Liver (tissue), 9 donors: ENCODE data around the gene AFAP1L2. TPM values are rescaled to one million over a fixed set of nuclear protein-coding genes. Genes with fewer than 3 reads are reported as not detected.

ENCODE experiments used
- DNase-seq: peaks from one replicate; pipeline ENCODE4 v3.0.0-alpha.2; 2017; ENCODE audit warnings: low spot score
- H3K27ac ChIP-seq, 2 donors: one replicate each; pipeline ENCODE4 v1.7.0; 2013; ENCODE audit warnings: inconsistent platforms in 2 of 2, low read length in 2 of 2, control low read depth in 1 of 2, low read depth in 1 of 2, mild to moderate bottlenecking in 1 of 2
- H3K27me3 ChIP-seq, 4 donors: one replicate each; pipeline versions ENCODE4 v1.6.1 to v1.7.0; 2013; ENCODE audit warnings: low read length in 3 of 4, inconsistent platforms in 1 of 4, mild to moderate bottlenecking in 1 of 4, moderate library complexity in 1 of 4; ENCODE audit not compliant: control insufficient read depth in 4 of 4, insufficient read depth in 4 of 4
- H3K36me3 ChIP-seq, 4 donors: one replicate each; pipeline versions ENCODE4 v1.6.1 to v1.7.0; 2013; ENCODE audit warnings: low read length in 3 of 4, mild to moderate bottlenecking in 3 of 4, low read depth in 1 of 4, moderate library complexity in 1 of 4; ENCODE audit not compliant: control insufficient read depth in 4 of 4, insufficient read depth in 3 of 4
- H3K4me1 ChIP-seq, 4 donors: one replicate each; pipeline versions ENCODE4 v1.6.1 to v1.7.0; 2013; ENCODE audit warnings: low read length in 3 of 4, mild to moderate bottlenecking in 3 of 4, moderate library complexity in 1 of 4; ENCODE audit not compliant: control insufficient read depth in 4 of 4, insufficient read depth in 4 of 4
- H3K4me3 ChIP-seq, 3 donors: one replicate each; pipeline versions ENCODE4 v1.6.1 to v1.7.0; 2013; ENCODE audit warnings: low read length in 3 of 3, control low read depth in 1 of 3, low read depth in 1 of 3, mild to moderate bottlenecking in 1 of 3
- H3K9ac ChIP-seq, 2 donors: one replicate each; pipeline ENCODE4 v1.7.0; 2013; ENCODE audit warnings: low read length in 2 of 2, mild to moderate bottlenecking in 2 of 2, moderate library complexity in 2 of 2, control low read depth in 1 of 2, low read depth in 1 of 2
- H3K9me3 ChIP-seq, 4 donors: one replicate each; pipeline versions ENCODE4 v1.6.1 to v1.7.0; 2013; ENCODE audit warnings: low read length in 3 of 4; ENCODE audit not compliant: control insufficient read depth in 4 of 4
- CTCF ChIP-seq: fragments of 150-350 bp; IDR thresholded peaks from 2 replicates; pipeline ENCODE4 v1.5.1; 2017; ENCODE audit warnings: improper control_type of control experiment, low read depth, low read length; ENCODE audit not compliant: missing input control
- FOXA2 ChIP-seq: IDR thresholded peaks from 2 replicates; pipeline ENCODE4 v1.6.1; 2016; ENCODE audit warnings: antibody characterized with exemption
- HNF4A ChIP-seq, 2 donors: conservative IDR thresholded peaks; 2 replicates each; pipeline ENCODE4 v1.6.1; 2016; ENCODE audit warnings: antibody characterized with exemption in 2 of 2, mild to moderate bottlenecking in 2 of 2
- MAX ChIP-seq: IDR thresholded peaks from 2 replicates; pipeline ENCODE4 v1.6.1; 2016; ENCODE audit warnings: antibody characterized with exemption
- RAD21 ChIP-seq, 2 donors: IDR thresholded peaks; 2 replicates each; pipeline ENCODE4 v1.6.1; 2016; ENCODE audit warnings: antibody characterized with exemption in 2 of 2, mild to moderate bottlenecking in 2 of 2
- REST ChIP-seq: IDR thresholded peaks from 2 replicates; pipeline ENCODE4 v1.6.1; 2016; ENCODE audit warnings: antibody characterized with exemption, mild to moderate bottlenecking
- ZBTB33 ChIP-seq: IDR thresholded peaks from 2 replicates; pipeline ENCODE4 v1.6.1; 2016; ENCODE audit warnings: antibody characterized with exemption
- WGBS: extraction: QIAGEN DNeasy Blood & Tissue Kit; methylation state at CpG from one replicate; pipeline ENCODE4 v1.1.7; 2013; 5-methylcytosine and 5-hydroxymethylcytosine counted together
- polyA plus RNA-seq, 2 donors: library from polyadenylated mRNA; stranded (reverse) in 1 of 2; unstranded in 1 of 2; fragments of 200-250 nt in 1 of 2; fragments of >200 nt in 1 of 2; fragmentation: Nextera tagmentation in 1 of 2; extraction: Ambion mirVana in 1 of 2; gene quantifications; one replicate each; pipeline versions ENCODE4 v1.2.1 to v1.2.3, GENCODE V29; 2013 to 2015
- total RNA-seq, 2 donors: library from RNA; depleted of rRNA; stranded (reverse); fragments of >200 nt; gene quantifications; one replicate each; pipeline ENCODE4 v1.2.3, GENCODE V29; 2014
- donor health status: healthy.
- donor health status: healthy.
- donor health status: healthy.
- donor health status: healthy.
- donor health status: healthy.

The AFAP1L2 gene
- total and polyA plus RNA-seq, 4 donors: 0.53 to 1.8 (median 1.3) TPM

GRCh38 chr10:114252092-114252491, 152.2 kb downstream of the AFAP1L2 start:
- Histone ChIP-seq H3K4me1 (no peaks in the 10 kb centered on the region), H3K27ac (no peak overlapping the region), H3K36me3 (no peaks in the 10 kb centered on the region), H3K9ac (no peak overlapping the region), H3K27me3 (no peaks in the 10 kb centered on the region), H3K4me3 (no peak overlapping the region), H3K9me3 (no peaks in the 10 kb centered on the region)
- DNase-seq: no peak
- TF ChIP-seq REST (no peak), FOXA2 (no peak), ZBTB33 (no peak)
- WGBS: 94% methylated on average over 5 of the region's 5 CpGs

- no peak overlapping the region for H3K9ac ChIP-seq
- no peak for TF ChIP-seq ZBTB33
- no peak for TF ChIP-seq FOXA2
- peak in 1 of 2 donors; percentile 5 for TF ChIP-seq HNF4A (conservative IDR thresholded peaks at IDR 0.05)
- no peaks in the 10 kb centered on the region for H3K36me3 ChIP-seq
- no peak for DNase-seq
- 98% methylated on average over 1 of the region's 1 CpG for WGBS
- no peak overlapping the region for H3K4me3 ChIP-seq
- no peaks in the 10 kb centered on the region for H3K9me3 ChIP-seq
- H3K27me3 ChIP-seq: no peaks in the 10 kb centered on the region
- no peaks in the 10 kb centered on the region for H3K4me1 ChIP-seq
- no peak overlapping the region for H3K27ac ChIP-seq
These were observed 153.6 kb downstream of the AFAP1L2 start for GRCh38 chr10:114250716-114251115.

GRCh38 chr10:114250236-114250635, 154.1 kb downstream of the AFAP1L2 start:
- H3K9ac ChIP-seq: no peak overlapping the region
- no peaks in the 10 kb centered on the region for H3K4me1 ChIP-seq
- H3K4me3 ChIP-seq: no peak overlapping the region
- WGBS: 92% methylated on average over 6 of the region's 6 CpGs
- no peaks in the 10 kb centered on the region for H3K36me3 ChIP-seq
- no peak for DNase-seq
- H3K27me3 ChIP-seq: no peaks in the 10 kb centered on the region
- H3K9me3 ChIP-seq: no peaks in the 10 kb centered on the region
- no peak overlapping the region for H3K27ac ChIP-seq
- no peak for TF ChIP-seq CTCF
- no peak for TF ChIP-seq MAX
- no peak for TF ChIP-seq RAD21 (IDR thresholded peaks at IDR 0.05)
